Measurements from ENCODE around the gene ATOH8. TPM values are rescaled to one million over a fixed set of nuclear protein-coding genes. Genes with fewer than 3 reads are reported as not detected.

The ATOH8 gene
- total RNA-seq, 4 donors from 2014 or later, result 2.0 to 24.6 (median 7.6) TPM

DNA sequence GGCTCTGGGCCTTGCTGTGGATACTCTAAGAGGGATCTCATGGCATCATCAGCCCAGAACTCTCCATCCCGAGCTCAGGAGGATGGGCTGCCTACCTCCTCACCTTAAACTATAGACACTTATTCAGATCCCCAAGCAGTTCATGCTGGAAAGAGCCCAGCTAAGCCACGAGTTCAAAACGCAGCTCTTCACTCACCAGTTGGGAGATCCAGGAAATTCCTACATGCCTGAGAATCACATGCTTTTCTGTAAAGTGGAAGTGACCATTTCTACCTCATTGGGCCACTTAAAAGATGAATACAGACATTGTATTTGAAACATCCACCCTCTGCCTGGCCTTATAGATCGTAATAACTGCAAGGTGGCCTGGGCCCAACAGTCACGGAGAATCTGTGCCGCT, 6.6 kb downstream of the ATOH8 start:
- DNase-seq, result no peak
- TF ChIP-seq CTCF (IDR thresholded peaks at IDR 0.05), result no peak
- TF ChIP-seq POLR2A (IDR thresholded peaks at IDR 0.05), result no peak
- Histone ChIP-seq H3K36me3 (peaks cover 0 to 16% (median 0%) of the 10 kb centered on the region in 3 donors), H3K9me3 (no peaks in the 10 kb centered on the region), H3K27me3 (peaks cover 0 to 64% (median 1%) of the 10 kb centered on the region in 4 donors), H3K4me1 (peaks cover 16 to 94% (median 47%) of the 10 kb centered on the region in 3 donors), H3K27ac (no peak overlapping the region), H3K4me3 (no peak overlapping the region)
- intact Hi-C loops (cut with DNase I), result no loop called here
- 71 to 79% methylated on average over 3 to 5 of the region's 6 CpGs for WGBS, 2 donors

DNA sequence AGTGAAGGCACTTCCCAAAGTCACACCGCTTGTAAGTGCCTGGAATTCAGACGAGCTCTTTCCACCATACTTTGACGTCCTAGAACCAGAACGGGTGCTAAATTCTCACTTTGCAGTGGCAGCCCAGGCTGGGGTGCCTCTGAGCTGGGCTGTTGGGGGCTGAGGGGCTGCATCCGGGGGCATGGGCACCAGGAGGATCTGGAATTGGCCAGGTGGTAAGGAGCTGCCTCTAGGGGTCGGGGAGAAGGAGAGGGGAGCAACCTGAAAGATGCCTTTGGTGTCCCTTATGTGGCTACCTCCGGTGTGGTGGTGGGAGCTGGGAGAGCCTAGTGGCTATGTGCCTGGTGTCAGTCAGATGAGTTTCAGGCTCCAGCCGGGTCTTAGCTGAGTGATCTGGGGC, 7.1 kb downstream of the ATOH8 start:
- DNase-seq, result no peak
- H3K27me3 ChIP-seq, result peaks cover 0 to 64% (median 0%) of the 10 kb centered on the region in 4 donors
- WGBS, 2 donors, result 94 to 100% methylated on average over 3 to 8 of the region's 8 CpGs
- H3K36me3 ChIP-seq, result peaks cover 0 to 16% (median 0%) of the 10 kb centered on the region in 3 donors
- intact Hi-C loops (cut with DNase I), result no loop called here
- peaks cover 13 to 94% (median 45%) of the 10 kb centered on the region in 3 donors for H3K4me1 ChIP-seq
- H3K9me3 ChIP-seq, result no peaks in the 10 kb centered on the region
- no peak overlapping the region for H3K4me3 ChIP-seq
- no peak overlapping the region for H3K27ac ChIP-seq
- TF ChIP-seq CTCF (IDR thresholded peaks at IDR 0.05) (no peak), POLR2A (IDR thresholded peaks at IDR 0.05) (no peak)

GRCh38 chr2:85761512-85761944, 7.7 kb downstream of the ATOH8 start:
- Histone ChIP-seq H3K4me1 (peaks cover 8 to 94% (median 45%) of the 10 kb centered on the region in 3 donors), H3K27ac (no peak overlapping the region), H3K4me3 (no peak overlapping the region), H3K36me3 (peaks cover 0 to 16% (median 0%) of the 10 kb centered on the region in 3 donors), H3K9me3 (no peaks in the 10 kb centered on the region), H3K27me3 (peaks cover 0 to 64% (median 0%) of the 10 kb centered on the region in 4 donors)
- TF ChIP-seq CTCF (IDR thresholded peaks at IDR 0.05), result no peak
- no peak for TF ChIP-seq POLR2A (IDR thresholded peaks at IDR 0.05)
- intact Hi-C loops (cut with DNase I), result no loop called here
- no peak for DNase-seq
- WGBS, 2 donors, result 60 to 93% methylated on average over 1 to 2 of the region's 3 CpGs

DNA sequence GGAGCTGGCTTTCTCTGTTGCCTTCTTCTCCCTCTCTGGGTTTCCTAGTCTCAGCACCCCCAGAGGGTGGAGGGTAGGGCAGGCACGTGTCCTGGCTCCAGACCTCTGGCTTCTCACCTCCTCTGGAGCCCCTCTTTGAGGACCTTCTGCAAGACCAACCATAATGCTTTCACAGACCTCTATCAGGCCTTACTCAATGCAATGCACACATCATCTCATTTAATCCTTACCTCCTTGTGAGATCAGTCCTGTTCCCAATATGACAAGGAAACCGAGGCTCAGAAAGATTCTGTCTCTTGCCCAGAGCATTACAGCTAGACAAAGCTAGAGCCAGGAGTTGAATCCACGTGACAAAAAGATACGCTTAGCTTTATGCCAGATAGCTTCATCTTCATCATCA, 8.2 kb downstream of the ATOH8 start:
- no peaks in the 10 kb centered on the region for H3K9me3 ChIP-seq
- H3K4me3 ChIP-seq, result no peak overlapping the region
- H3K36me3 ChIP-seq, result peaks cover 0 to 16% (median 0%) of the 10 kb centered on the region in 3 donors
- intact Hi-C loops (cut with DNase I), result no loop called here
- no peak for DNase-seq
- H3K4me1 ChIP-seq, result peaks cover 8 to 90% (median 45%) of the 10 kb centered on the region in 3 donors
- 78 to 92% methylated on average over 4 of the region's 4 CpGs for WGBS, 2 donors
- H3K27ac ChIP-seq, result no peak overlapping the region
- no peak for TF ChIP-seq POLR2A (IDR thresholded peaks at IDR 0.05)
- TF ChIP-seq CTCF (IDR thresholded peaks at IDR 0.05), result no peak
- H3K27me3 ChIP-seq, result peaks cover 0 to 64% (median 0%) of the 10 kb centered on the region in 4 donors

DNA sequence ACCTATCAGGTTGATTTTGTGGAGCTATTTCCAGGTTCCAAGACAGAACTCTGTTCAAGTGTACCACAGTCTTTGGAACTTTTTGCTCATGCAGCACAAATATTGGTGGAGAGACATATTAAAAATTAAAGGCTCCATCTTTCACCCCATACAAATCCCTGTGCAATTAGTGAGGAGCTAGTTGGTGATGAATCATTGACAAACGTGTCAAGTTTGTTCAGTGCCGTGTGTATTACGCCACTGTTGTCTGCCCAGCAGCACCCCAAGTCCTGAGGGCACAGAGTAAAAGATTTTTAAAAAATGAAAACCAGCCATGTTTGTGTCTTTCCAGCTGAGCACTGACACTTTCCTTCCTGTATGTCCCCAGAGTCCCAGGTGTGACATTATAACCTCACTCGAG, 9.3 kb downstream of the ATOH8 start:
- intact Hi-C loops (cut with DNase I), result no loop called here
- no peak overlapping the region for H3K27ac ChIP-seq
- TF ChIP-seq POLR2A (IDR thresholded peaks at IDR 0.05) (no peak), CTCF (IDR thresholded peaks at IDR 0.05) (no peak)
- DNase-seq, result no peak
- H3K36me3 ChIP-seq, result peaks cover 0 to 22% (median 0%) of the 10 kb centered on the region in 3 donors
- H3K27me3 ChIP-seq, result peaks cover 0 to 60% (median 0%) of the 10 kb centered on the region in 4 donors
- peaks cover 12 to 85% (median 36%) of the 10 kb centered on the region in 3 donors for H3K4me1 ChIP-seq
- 39 to 43% methylated on average over 4 of the region's 4 CpGs for WGBS, 2 donors
- no peak overlapping the region for H3K4me3 ChIP-seq
- H3K9me3 ChIP-seq, result no peaks in the 10 kb centered on the region

Data from esophagus squamous epithelium (tissue), 5 donors.